ENCODE data around the gene TTC16. TPM values are rescaled to one million over a fixed set of nuclear protein-coding genes. Genes with fewer than 3 reads are reported as not detected.

The TTC16 gene
- total and polyA plus RNA-seq, 2 donors (not counting 1 experiment from before 2014, with no cell fraction given) = under 0.01 TPM; not detected in 1

- H4K20me1 ChIP-seq (ENCODE audit: control insufficient read depth, extremely low read depth, insufficient read depth, low read length) = no peaks in the 10 kb centered on the region
- H3K36me3 ChIP-seq (ENCODE audit: control insufficient read depth, insufficient read depth, low read length) = peaks cover 1% of the 10 kb centered on the region
- no peak overlapping the region for H3K9ac ChIP-seq (ENCODE audit: insufficient read depth, low read length)
- no peak for DNase-seq (ENCODE audit: low read depth in 2 of 2)
- H3K27me3 ChIP-seq (ENCODE audit: control insufficient read depth, insufficient read depth, low read length) = no peaks in the 10 kb centered on the region
- no peak overlapping the region for H2AFZ ChIP-seq (ENCODE audit: low read length)
- no peak for TF ChIP-seq CTCF (conservative IDR thresholded peaks at IDR 0.05 in 1 of 2, IDR thresholded peaks at IDR 0.05 in 1 of 2; ENCODE audit: low read depth in 1 of 2, low read length in 2 of 2)
- TF ChIP-seq EZH2 (IDR thresholded peaks at IDR 0.05; ENCODE audit: low read length, missing control alignments) = no peak
- H3K4me1 ChIP-seq (ENCODE audit: control insufficient read depth, extremely low read depth, insufficient read depth, low read length) = peaks cover 7% of the 10 kb centered on the region
- H3K4me3 ChIP-seq (replicated peaks in 1 of 4; ENCODE audit: control extremely low read depth in 1 of 4, insufficient read depth in 1 of 4, low read depth in 3 of 4, low read length in 4 of 4) = no peak overlapping the region
- no peaks in the 10 kb centered on the region for H3K79me2 ChIP-seq (ENCODE audit: control insufficient read depth, insufficient read depth, low read length)
- H3K9me3 ChIP-seq (ENCODE audit: control insufficient read depth, insufficient read depth, low read depth, low read length) = no peaks in the 10 kb centered on the region
- H3K27ac ChIP-seq (ENCODE audit: insufficient read depth, low read length) = no peak overlapping the region
- no peak overlapping the region for H3K4me2 ChIP-seq (ENCODE audit: extremely low read depth, insufficient read depth, low read length)
These were observed 4.0 kb upstream of the TTC16 start for GRCh38 chr9:127711831-127712274.

- no peak for DNase-seq (ENCODE audit: low read depth in 2 of 2)
- no peaks in the 10 kb centered on the region for H4K20me1 ChIP-seq (ENCODE audit: control insufficient read depth, extremely low read depth, insufficient read depth, low read length)
- H3K36me3 ChIP-seq (ENCODE audit: control insufficient read depth, insufficient read depth, low read length) = peaks cover 1% of the 10 kb centered on the region
- no peak overlapping the region for H3K27ac ChIP-seq (ENCODE audit: insufficient read depth, low read length)
- H3K9ac ChIP-seq (ENCODE audit: insufficient read depth, low read length) = no peak overlapping the region
- no peaks in the 10 kb centered on the region for H3K79me2 ChIP-seq (ENCODE audit: control insufficient read depth, insufficient read depth, low read length)
- no peaks in the 10 kb centered on the region for H3K9me3 ChIP-seq (ENCODE audit: control insufficient read depth, insufficient read depth, low read depth, low read length)
- peaks cover 7% of the 10 kb centered on the region for H3K4me1 ChIP-seq (ENCODE audit: control insufficient read depth, extremely low read depth, insufficient read depth, low read length)
- no peaks in the 10 kb centered on the region for H3K27me3 ChIP-seq (ENCODE audit: control insufficient read depth, insufficient read depth, low read length)
- H2AFZ ChIP-seq (ENCODE audit: low read length) = no peak overlapping the region
- H3K4me3 ChIP-seq (replicated peaks in 1 of 4; ENCODE audit: control extremely low read depth in 1 of 4, insufficient read depth in 1 of 4, low read depth in 3 of 4, low read length in 4 of 4) = no peak overlapping the region
- TF ChIP-seq EZH2 (IDR thresholded peaks at IDR 0.05; ENCODE audit: low read length, missing control alignments) (no peak), CTCF (conservative IDR thresholded peaks at IDR 0.05 in 1 of 2, IDR thresholded peaks at IDR 0.05 in 1 of 2; ENCODE audit: low read depth in 1 of 2, low read length in 2 of 2) (no peak)
- H3K4me2 ChIP-seq (ENCODE audit: extremely low read depth, insufficient read depth, low read length) = no peak overlapping the region
These were observed 3.5 kb upstream of the TTC16 start for GRCh38 chr9:127712371-127712770.

- Histone ChIP-seq H3K4me2 (ENCODE audit: extremely low read depth, insufficient read depth, low read length) (no peak overlapping the region), H3K9me3 (ENCODE audit: control insufficient read depth, insufficient read depth, low read depth, low read length) (no peaks in the 10 kb centered on the region), H3K4me1 (ENCODE audit: control insufficient read depth, extremely low read depth, insufficient read depth, low read length) (peaks cover 7% of the 10 kb centered on the region), H3K79me2 (ENCODE audit: control insufficient read depth, insufficient read depth, low read length) (no peaks in the 10 kb centered on the region), H3K4me3 (replicated peaks in 1 of 4; ENCODE audit: control extremely low read depth in 1 of 4, insufficient read depth in 1 of 4, low read depth in 3 of 4, low read length in 4 of 4) (no peak overlapping the region), H3K36me3 (ENCODE audit: control insufficient read depth, insufficient read depth, low read length) (peaks cover 1% of the 10 kb centered on the region), H4K20me1 (ENCODE audit: control insufficient read depth, extremely low read depth, insufficient read depth, low read length) (no peaks in the 10 kb centered on the region), H3K27ac (ENCODE audit: insufficient read depth, low read length) (no peak overlapping the region), H2AFZ (ENCODE audit: low read length) (no peak overlapping the region), H3K9ac (ENCODE audit: insufficient read depth, low read length) (no peak overlapping the region), H3K27me3 (ENCODE audit: control insufficient read depth, insufficient read depth, low read length) (no peaks in the 10 kb centered on the region)
- TF ChIP-seq EZH2 (IDR thresholded peaks at IDR 0.05; ENCODE audit: low read length, missing control alignments) (no peak), CTCF (conservative IDR thresholded peaks at IDR 0.05 in 1 of 2, IDR thresholded peaks at IDR 0.05 in 1 of 2; ENCODE audit: low read depth in 1 of 2, low read length in 2 of 2) (no peak)
- DNase-seq (ENCODE audit: low read depth in 2 of 2) = no peak
These were observed 3.0 kb upstream of the TTC16 start for GRCh38 chr9:127712867-127713266.

Measured in fibroblast of lung (primary cell).